SK-N-MC (cell line): ENCODE results near the gene DHX9.

Experiments
- EZH2 ChIP-seq: fragments of 200-600 bp; sonication (generic); IDR thresholded peaks from one replicate; pipeline ENCODE4 v1.6.1; 2017; ENCODE audit warnings: antibody characterized with exemption
- POLR2AphosphoS5 ChIP-seq: IDR thresholded peaks from 2 replicates; pipeline ENCODE4 v1.6.1; 2012; ENCODE audit warnings: mild to moderate bottlenecking, low read depth, low read length, borderline replicate concordance

DNA sequence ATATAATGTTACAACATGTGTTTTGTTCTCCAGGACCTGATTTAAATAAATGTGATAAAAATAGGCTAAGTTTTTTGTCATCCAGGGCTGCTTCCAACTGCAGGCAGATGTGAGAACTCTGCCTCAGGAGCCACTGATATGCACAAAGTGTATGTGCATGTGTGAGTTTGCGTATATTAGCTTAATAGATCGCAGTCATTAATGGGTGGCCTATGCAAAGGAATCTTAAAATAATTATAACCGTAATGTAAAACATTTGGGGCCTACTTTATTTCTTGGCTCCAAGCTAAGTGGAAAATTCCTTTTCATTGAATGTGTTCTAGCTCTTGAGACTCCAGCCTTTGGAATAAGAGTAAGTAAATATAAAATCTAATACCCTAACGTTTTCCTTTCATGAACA lies 16.8 kb downstream of the DHX9 start:
- TF ChIP-seq POLR2AphosphoS5: no peak
- no peak for TF ChIP-seq EZH2
